ENCODE results near the gene LRP1B.

GRCh38 chr2:140593132-140593531 is 1537.7 kb downstream of the LRP1B start:
- no peak for TF ChIP-seq CTCF (IDR thresholded peaks at IDR 0.05; ENCODE audit: low read length)
- TF ChIP-seq EZH2 (IDR thresholded peaks at IDR 0.05; ENCODE audit: borderline replicate concordance, low read length): no peak
